Loucy (cell line): ENCODE data around the gene AGAP1.
"Not testable (repeated sequence)": the region's sequence is repeated elsewhere in the genome, so short reads cannot be mapped to it uniquely, and the experiment has no call there.

Experiments used
- H2AFZ ChIP-seq: fragments of 200-600 bp; sonication (generic); 2 replicates; pipeline ENCODE4 v1.6.0; 2016; ENCODE audit warnings: antibody characterized with exemption, mild to moderate bottlenecking, low read length, moderate library complexity
- H3F3A ChIP-seq: fragments of 200-600 bp; 2 replicates; pipeline ENCODE4 v1.6.0; 2016; ENCODE audit warnings: antibody characterized with exemption, low read depth, mild to moderate bottlenecking
- H3K27me3 ChIP-seq: fragments of 200-600 bp; sonication (generic); 2 replicates; pipeline ENCODE4 v1.6.1; 2014; ENCODE audit warnings: low read length, mild to moderate bottlenecking; ENCODE audit not compliant: insufficient read depth, poor library complexity, severe bottlenecking
- H3K36me3 ChIP-seq: fragments of 200-600 bp; sonication (generic); 2 replicates; pipeline ENCODE4 v1.6.1; 2016; ENCODE audit warnings: low read length; ENCODE audit not compliant: insufficient read depth
- H3K4me1 ChIP-seq: fragments of 200-600 bp; sonication (generic); 2 replicates; pipeline ENCODE4 v1.5.1; 2014; ENCODE audit warnings: low read length, mild to moderate bottlenecking; ENCODE audit not compliant: insufficient read depth, poor library complexity, severe bottlenecking
- H3K4me2 ChIP-seq: fragments of 200-600 bp; sonication (generic); 2 replicates; pipeline ENCODE4 v1.6.0; 2014; ENCODE audit warnings: antibody characterized with exemption, low read length, low read depth, mild to moderate bottlenecking; ENCODE audit not compliant: poor library complexity, severe bottlenecking
- H3K4me3 ChIP-seq: fragments of 200-600 bp; sonication (generic); 2 replicates; pipeline ENCODE4 v1.5.1; 2014; ENCODE audit warnings: low read length, mild to moderate bottlenecking, mixed read lengths; ENCODE audit not compliant: poor library complexity, severe bottlenecking
- H3K79me2 ChIP-seq: fragments of 200-600 bp; sonication (generic); 2 replicates; pipeline ENCODE4 v1.6.1; 2014; ENCODE audit warnings: low read length; ENCODE audit not compliant: insufficient read depth
- H3K9ac ChIP-seq: fragments of 200-600 bp; sonication (generic); 2 replicates; pipeline ENCODE4 v1.6.0; 2014; ENCODE audit warnings: mild to moderate bottlenecking, low read depth, low read length, moderate library complexity; ENCODE audit not compliant: poor library complexity, severe bottlenecking
- H3K9me2 ChIP-seq: fragments of 200-600 bp; sonication (generic); replicated peaks from 2 replicates; pipeline ENCODE4 v1.6.1; 2016; ENCODE audit warnings: low read depth, low read length, mixed read lengths
- H3K9me3 ChIP-seq: fragments of 200-600 bp; sonication (generic); 2 replicates; pipeline ENCODE4 v1.6.1; 2014; ENCODE audit warnings: mild to moderate bottlenecking, antibody characterized with exemption, low read length, low read depth; ENCODE audit not compliant: insufficient read depth
- H4K20me1 ChIP-seq: fragments of 200-600 bp; sonication (generic); 2 replicates; pipeline ENCODE4 v1.6.0; 2014; ENCODE audit warnings: antibody characterized with exemption, low read length, mild to moderate bottlenecking; ENCODE audit not compliant: insufficient read depth, poor library complexity, severe bottlenecking
- EZH2phosphoT487 ChIP-seq: fragments of 200-600 bp; IDR thresholded peaks from 2 replicates; pipeline ENCODE4 v1.6.1; 2018; ENCODE audit warnings: antibody characterized with exemption, mild to moderate bottlenecking, moderate library complexity, borderline replicate concordance
- TF ChIP-seq, protein P1 (sequence below): fragments of 200-600 bp; sonication (generic); conservative IDR thresholded peaks from 2 replicates; pipeline ENCODE4 v1.5.1; 2014; ENCODE audit warnings: mild to moderate bottlenecking, antibody characterized with exemption, low read length

AGAP1 gene

DNA sequence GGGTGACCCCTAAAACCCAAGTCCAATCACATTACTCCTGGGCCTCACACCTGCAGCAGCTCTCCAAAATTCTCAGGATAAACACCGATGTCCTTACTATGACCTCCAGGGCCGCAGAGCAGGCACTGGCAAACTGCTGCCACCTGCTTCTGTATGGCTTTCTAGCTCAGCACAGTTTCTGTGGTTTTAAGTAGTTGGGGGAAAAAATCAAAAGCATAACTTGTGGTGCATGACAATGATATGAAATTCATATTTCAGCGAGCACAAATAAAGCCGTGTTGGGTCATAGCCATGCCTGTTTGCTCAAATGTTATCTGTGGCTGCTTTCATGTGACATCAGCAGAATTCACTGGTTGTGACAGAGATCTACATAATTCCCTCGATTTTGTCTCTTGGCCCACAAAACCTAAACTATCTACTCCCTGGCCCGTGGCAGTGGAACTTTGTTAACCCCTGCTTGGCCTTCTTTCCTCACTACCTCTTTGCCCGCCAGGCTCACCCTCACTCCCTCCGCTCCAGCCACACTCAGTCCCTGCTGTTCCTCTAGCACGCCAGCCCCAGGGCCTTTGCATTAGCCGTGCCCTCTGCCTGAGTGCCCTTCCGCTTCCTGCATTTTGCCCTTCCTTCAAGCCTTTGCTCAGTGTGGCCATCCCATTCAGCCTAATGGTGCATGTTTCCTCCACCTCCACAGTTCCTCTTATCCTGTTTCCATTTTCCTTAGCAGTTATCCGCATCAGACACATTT lies 108.3 kb downstream of the AGAP1 start:
- no peaks in the 10 kb centered on the region for H3K79me2 ChIP-seq
- H3F3A ChIP-seq: no peaks in the 10 kb centered on the region
- H3K36me3 ChIP-seq: no peaks in the 10 kb centered on the region
- H3K9me2 ChIP-seq: no peaks in the 10 kb centered on the region
- no peak overlapping the region for H3K9ac ChIP-seq
- H3K27me3 ChIP-seq: no peaks in the 10 kb centered on the region
- H3K4me3 ChIP-seq: no peak overlapping the region
- H3K4me2 ChIP-seq: no peak overlapping the region
- no peaks in the 10 kb centered on the region for H3K9me3 ChIP-seq
- H2AFZ ChIP-seq: no peak overlapping the region
- H3K4me1 ChIP-seq: no peaks in the 10 kb centered on the region
- TF ChIP-seq, protein P1, sequence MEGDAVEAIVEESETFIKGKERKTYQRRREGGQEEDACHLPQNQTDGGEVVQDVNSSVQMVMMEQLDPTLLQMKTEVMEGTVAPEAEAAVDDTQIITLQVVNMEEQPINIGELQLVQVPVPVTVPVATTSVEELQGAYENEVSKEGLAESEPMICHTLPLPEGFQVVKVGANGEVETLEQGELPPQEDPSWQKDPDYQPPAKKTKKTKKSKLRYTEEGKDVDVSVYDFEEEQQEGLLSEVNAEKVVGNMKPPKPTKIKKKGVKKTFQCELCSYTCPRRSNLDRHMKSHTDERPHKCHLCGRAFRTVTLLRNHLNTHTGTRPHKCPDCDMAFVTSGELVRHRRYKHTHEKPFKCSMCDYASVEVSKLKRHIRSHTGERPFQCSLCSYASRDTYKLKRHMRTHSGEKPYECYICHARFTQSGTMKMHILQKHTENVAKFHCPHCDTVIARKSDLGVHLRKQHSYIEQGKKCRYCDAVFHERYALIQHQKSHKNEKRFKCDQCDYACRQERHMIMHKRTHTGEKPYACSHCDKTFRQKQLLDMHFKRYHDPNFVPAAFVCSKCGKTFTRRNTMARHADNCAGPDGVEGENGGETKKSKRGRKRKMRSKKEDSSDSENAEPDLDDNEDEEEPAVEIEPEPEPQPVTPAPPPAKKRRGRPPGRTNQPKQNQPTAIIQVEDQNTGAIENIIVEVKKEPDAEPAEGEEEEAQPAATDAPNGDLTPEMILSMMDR: no peak
- TF ChIP-seq EZH2phosphoT487: no peak
- H4K20me1 ChIP-seq: no peaks in the 10 kb centered on the region

DNA sequence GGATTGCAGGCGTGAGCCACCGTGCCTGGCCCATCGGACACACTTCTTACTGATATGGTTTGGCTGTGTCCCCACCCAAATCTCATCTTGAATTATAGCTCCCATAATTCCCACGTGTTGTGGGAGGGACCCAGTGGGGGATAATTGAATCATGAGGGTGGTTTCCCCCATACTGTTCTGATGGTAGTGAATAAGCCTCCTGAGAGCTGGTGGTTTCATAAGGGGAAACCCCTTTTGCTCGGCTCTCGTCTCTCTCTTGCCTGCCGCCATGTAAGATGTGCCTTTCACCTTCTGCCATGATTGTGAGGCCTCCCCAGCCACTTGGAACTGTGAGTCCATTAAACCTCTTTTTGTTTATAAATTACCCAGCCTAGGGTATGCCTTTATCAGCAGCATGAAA lies 109.1 kb downstream of the AGAP1 start:
- not testable (repeated sequence) for H3K9me3 ChIP-seq, H3K4me1 ChIP-seq, H3F3A ChIP-seq, H4K20me1 ChIP-seq, H3K4me2 ChIP-seq, H3K27me3 ChIP-seq, H2AFZ ChIP-seq, H3K9me2 ChIP-seq, H3K9ac ChIP-seq, H3K79me2 ChIP-seq, H3K36me3 ChIP-seq, H3K4me3 ChIP-seq

DNA sequence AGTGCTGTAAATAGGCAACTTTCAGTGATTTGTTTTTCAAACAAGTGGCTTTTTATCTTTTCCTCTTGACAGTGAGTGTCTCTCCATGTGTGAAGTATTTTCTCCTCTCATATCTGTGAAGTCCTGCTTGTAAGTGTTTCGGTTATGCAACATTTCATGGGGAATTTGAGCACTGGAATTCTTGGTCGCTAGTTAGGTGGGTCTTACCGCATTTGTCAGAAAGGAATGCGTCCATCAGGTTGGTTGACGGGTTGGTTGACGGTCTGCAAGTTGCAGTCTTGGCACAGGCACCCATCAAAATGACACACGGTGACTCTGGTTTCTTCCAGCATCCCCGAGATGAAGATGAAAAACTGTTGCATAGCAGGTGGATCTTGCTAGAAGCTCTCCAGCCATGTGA lies 109.8 kb downstream of the AGAP1 start:
- Histone ChIP-seq H3K79me2 (no peaks in the 10 kb centered on the region), H3K9me2 (no peaks in the 10 kb centered on the region), H3K27me3 (no peaks in the 10 kb centered on the region), H3F3A (no peaks in the 10 kb centered on the region), H3K36me3 (no peaks in the 10 kb centered on the region), H4K20me1 (no peaks in the 10 kb centered on the region), H3K4me2 (no peak overlapping the region), H2AFZ (no peak overlapping the region), H3K9me3 (no peaks in the 10 kb centered on the region), H3K4me1 (no peaks in the 10 kb centered on the region), H3K9ac (no peak overlapping the region), H3K4me3 (no peak overlapping the region)
- TF ChIP-seq EZH2phosphoT487: no peak
- TF ChIP-seq, protein P1: no peak
